Measurements from ENCODE around the gene ACSM3.

ACSM3 gene

DNA sequence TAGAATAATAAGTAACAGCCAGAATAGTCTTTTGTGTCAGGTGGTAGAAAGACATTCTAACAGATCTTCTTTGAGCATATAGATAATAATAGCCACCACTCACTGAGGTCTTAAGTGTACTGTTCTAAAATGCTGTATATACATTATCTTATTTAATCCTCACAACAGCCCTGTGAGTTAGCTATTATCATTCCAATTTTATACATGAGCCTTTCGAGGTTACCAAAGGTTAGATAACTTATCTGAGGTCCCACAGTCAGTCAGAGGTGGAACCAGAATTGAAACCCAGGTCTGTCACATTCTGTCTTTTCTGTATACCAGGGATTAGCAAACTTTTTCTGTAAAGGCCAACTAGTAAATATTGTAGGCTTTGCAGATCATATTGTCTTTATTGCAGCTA is 65.7 kb downstream of the ACSM3 start:
- no peaks in the 10 kb centered on the region for H3K4me1 ChIP-seq (ENCODE audit: control insufficient read depth in 1 of 2, insufficient read depth in 2 of 2, low read length in 2 of 2)
- H3K18ac ChIP-seq (ENCODE audit: low read length), result no peak overlapping the region
- H3K27ac ChIP-seq (ENCODE audit: low read depth, low read length), result no peak overlapping the region
- no peak overlapping the region for H4K8ac ChIP-seq (ENCODE audit: low read depth, low read length)
- no peak overlapping the region for H3K23ac ChIP-seq (ENCODE audit: low read length)
- no peaks in the 10 kb centered on the region for H3K36me3 ChIP-seq (ENCODE audit: control insufficient read depth in 1 of 2, insufficient read depth in 2 of 2, low read length in 2 of 2)
- no peak overlapping the region for H4K12ac ChIP-seq (ENCODE audit: low read depth, low read length)
- H2BK12ac ChIP-seq (ENCODE audit: low read length), result no peak overlapping the region
- H4K91ac ChIP-seq (ENCODE audit: low read depth, low read length), result no peak overlapping the region
- H2AFZ ChIP-seq (ENCODE audit: insufficient read depth, low read length, poor library complexity), result no peak overlapping the region
- H3K14ac ChIP-seq (ENCODE audit: low read length), result no peak overlapping the region
- no peaks in the 10 kb centered on the region for H3K9me3 ChIP-seq (ENCODE audit: insufficient read depth, low read depth, low read length)
- H2AK5ac ChIP-seq (ENCODE audit: low read length), result no peak overlapping the region
- no peaks in the 10 kb centered on the region for H3K27me3 ChIP-seq (ENCODE audit: insufficient read depth, low read length)
- H3K79me1 ChIP-seq (ENCODE audit: low read length), result no peaks in the 10 kb centered on the region
- no peak overlapping the region for H2BK120ac ChIP-seq (ENCODE audit: insufficient read depth, low read length, poor library complexity)
- WGBS (ENCODE audit: extremely low coverage, insufficient coverage, insufficient read length), result no CpG with 5 or more reads among the region's 1 CpG
- no peak overlapping the region for H3K4me3 ChIP-seq (ENCODE audit: low read depth, low read length)
- H2BK5ac ChIP-seq (ENCODE audit: low read depth, low read length, poor library complexity), result no peak overlapping the region
- no peak for DNase-seq
- no peak overlapping the region for H3K4ac ChIP-seq (ENCODE audit: low read depth, low read length)
- H3K4me2 ChIP-seq (ENCODE audit: low read length), result no peak overlapping the region
- no peak overlapping the region for H3K9ac ChIP-seq (ENCODE audit: low read length)
- no peaks in the 10 kb centered on the region for H3K79me2 ChIP-seq (ENCODE audit: control insufficient read depth, insufficient read depth, low read length, poor library complexity)

DNA sequence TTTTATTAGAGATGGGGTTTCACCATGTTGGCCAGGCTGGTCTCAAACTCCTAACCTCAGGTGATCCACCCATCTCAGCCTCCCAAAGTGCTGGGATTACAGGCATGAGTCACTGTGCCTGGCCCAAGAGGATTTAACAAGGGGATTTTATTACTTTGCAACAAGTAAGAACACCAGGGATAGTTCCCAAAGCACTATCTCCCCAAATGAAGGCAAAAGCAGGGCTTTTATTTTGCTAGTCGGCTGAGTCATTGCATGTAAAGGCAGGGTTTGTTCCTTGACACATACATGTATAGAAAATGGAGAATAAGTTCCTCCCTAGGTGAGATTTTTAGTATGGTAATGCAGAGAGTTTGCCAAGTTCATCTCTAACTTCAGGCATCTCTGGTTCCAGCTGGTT is 66.6 kb downstream of the ACSM3 start:
- Histone ChIP-seq H2AK5ac (ENCODE audit: low read length) (no peak overlapping the region), H4K12ac (ENCODE audit: low read depth, low read length) (no peak overlapping the region), H3K14ac (ENCODE audit: low read length) (no peak overlapping the region), H2BK12ac (ENCODE audit: low read length) (no peak overlapping the region), H3K4me1 (ENCODE audit: control insufficient read depth in 1 of 2, insufficient read depth in 2 of 2, low read length in 2 of 2) (no peaks in the 10 kb centered on the region), H3K23ac (ENCODE audit: low read length) (no peak overlapping the region), H3K79me2 (ENCODE audit: control insufficient read depth, insufficient read depth, low read length, poor library complexity) (no peaks in the 10 kb centered on the region), H4K91ac (ENCODE audit: low read depth, low read length) (no peak overlapping the region), H2BK5ac (ENCODE audit: low read depth, low read length, poor library complexity) (no peak overlapping the region), H3K18ac (ENCODE audit: low read length) (no peak overlapping the region), H3K9me3 (ENCODE audit: insufficient read depth, low read depth, low read length) (no peaks in the 10 kb centered on the region), H3K79me1 (ENCODE audit: low read length) (no peaks in the 10 kb centered on the region), H3K4me3 (ENCODE audit: low read depth, low read length) (no peak overlapping the region), H2AFZ (ENCODE audit: insufficient read depth, low read length, poor library complexity) (no peak overlapping the region), H3K4ac (ENCODE audit: low read depth, low read length) (no peak overlapping the region), H3K27me3 (ENCODE audit: insufficient read depth, low read length) (no peaks in the 10 kb centered on the region), H3K4me2 (ENCODE audit: low read length) (no peak overlapping the region), H3K36me3 (ENCODE audit: control insufficient read depth in 1 of 2, insufficient read depth in 2 of 2, low read length in 2 of 2) (no peaks in the 10 kb centered on the region), H4K8ac (ENCODE audit: low read depth, low read length) (no peak overlapping the region), H2BK120ac (ENCODE audit: insufficient read depth, low read length, poor library complexity) (no peak overlapping the region), H3K27ac (ENCODE audit: low read depth, low read length) (no peak overlapping the region), H3K9ac (ENCODE audit: low read length) (no peak overlapping the region)
- WGBS (ENCODE audit: extremely low coverage, insufficient coverage, insufficient read length), result no CpG with 5 or more reads among the region's 1 CpG
- no peak for DNase-seq

DNA sequence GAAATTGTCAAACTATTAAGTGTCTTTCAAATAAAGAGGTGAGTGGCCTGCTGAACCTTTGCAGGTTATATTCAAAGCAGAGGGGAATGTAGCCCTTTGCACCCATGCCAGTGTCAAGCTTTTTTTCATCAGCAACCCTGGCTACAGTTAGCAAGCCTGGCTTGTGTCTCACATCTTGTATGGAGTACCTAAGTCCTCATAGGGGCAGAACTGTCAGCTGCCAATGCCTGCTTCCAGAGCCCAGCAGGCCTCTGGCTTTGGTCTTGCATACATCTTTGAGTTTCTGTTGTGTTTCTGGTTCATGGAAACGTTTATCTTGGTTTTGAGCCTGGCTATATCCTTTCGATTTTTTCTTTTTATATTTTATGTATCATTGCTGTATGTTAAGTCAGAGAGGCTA is 69.3 kb downstream of the ACSM3 start:
- H3K23ac ChIP-seq (ENCODE audit: low read length), result no peak overlapping the region
- H2BK120ac ChIP-seq (ENCODE audit: insufficient read depth, low read length, poor library complexity), result no peak overlapping the region
- H3K4me2 ChIP-seq (ENCODE audit: low read length), result no peak overlapping the region
- WGBS (ENCODE audit: extremely low coverage, insufficient coverage, insufficient read length), result no CpG with 5 or more reads among the region's 2 CpGs
- H4K12ac ChIP-seq (ENCODE audit: low read depth, low read length), result no peak overlapping the region
- no peak for DNase-seq
- H3K36me3 ChIP-seq (ENCODE audit: control insufficient read depth in 1 of 2, insufficient read depth in 2 of 2, low read length in 2 of 2), result peaks cover 2 to 3% of the 10 kb centered on the region in 2 experiments
- H2BK5ac ChIP-seq (ENCODE audit: low read depth, low read length, poor library complexity), result no peak overlapping the region
- no peaks in the 10 kb centered on the region for H3K27me3 ChIP-seq (ENCODE audit: insufficient read depth, low read length)
- no peaks in the 10 kb centered on the region for H3K79me2 ChIP-seq (ENCODE audit: control insufficient read depth, insufficient read depth, low read length, poor library complexity)
- no peak overlapping the region for H3K14ac ChIP-seq (ENCODE audit: low read length)
- H3K9me3 ChIP-seq (ENCODE audit: insufficient read depth, low read depth, low read length), result no peaks in the 10 kb centered on the region
- no peak overlapping the region for H3K4me3 ChIP-seq (ENCODE audit: low read depth, low read length)
- no peak overlapping the region for H2AFZ ChIP-seq (ENCODE audit: insufficient read depth, low read length, poor library complexity)
- H2AK5ac ChIP-seq (ENCODE audit: low read length), result no peak overlapping the region
- no peaks in the 10 kb centered on the region for H3K4me1 ChIP-seq (ENCODE audit: control insufficient read depth in 1 of 2, insufficient read depth in 2 of 2, low read length in 2 of 2)
- H3K9ac ChIP-seq (ENCODE audit: low read length), result no peak overlapping the region
- no peak overlapping the region for H3K4ac ChIP-seq (ENCODE audit: low read depth, low read length)
- H3K18ac ChIP-seq (ENCODE audit: low read length), result no peak overlapping the region
- H3K27ac ChIP-seq (ENCODE audit: low read depth, low read length), result no peak overlapping the region
- H4K8ac ChIP-seq (ENCODE audit: low read depth, low read length), result no peak overlapping the region
- no peak overlapping the region for H4K91ac ChIP-seq (ENCODE audit: low read depth, low read length)
- no peaks in the 10 kb centered on the region for H3K79me1 ChIP-seq (ENCODE audit: low read length)
- H2BK12ac ChIP-seq (ENCODE audit: low read length), result no peak overlapping the region

DNA sequence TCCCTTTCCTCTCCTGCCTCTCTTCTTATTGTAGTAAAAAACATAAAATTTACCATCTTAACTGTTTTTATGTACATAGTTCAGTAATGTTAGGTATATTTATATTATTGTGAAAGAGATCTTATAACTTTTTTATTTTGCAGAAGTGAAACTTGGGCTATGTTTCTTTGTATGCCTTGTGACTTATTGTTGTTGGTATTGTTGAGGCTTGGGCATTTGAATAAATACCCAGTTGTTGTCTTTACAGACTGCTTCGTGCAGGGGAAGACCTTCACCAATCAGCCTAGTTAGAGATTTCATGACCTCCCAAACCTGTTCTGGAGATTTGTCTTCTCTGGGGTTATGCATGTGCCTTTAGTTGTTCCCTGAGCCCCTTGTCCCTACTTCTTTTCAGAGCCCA is 74.4 kb downstream of the ACSM3 start:
- H3K14ac ChIP-seq (ENCODE audit: low read length), result no peak overlapping the region
- no peak overlapping the region for H3K4ac ChIP-seq (ENCODE audit: low read depth, low read length)
- no peak overlapping the region for H3K4me2 ChIP-seq (ENCODE audit: low read length)
- H3K27me3 ChIP-seq (ENCODE audit: insufficient read depth, low read length), result no peaks in the 10 kb centered on the region
- no peak overlapping the region for H4K12ac ChIP-seq (ENCODE audit: low read depth, low read length)
- no peaks in the 10 kb centered on the region for H3K9me3 ChIP-seq (ENCODE audit: insufficient read depth, low read depth, low read length)
- no peak overlapping the region for H2AK5ac ChIP-seq (ENCODE audit: low read length)
- no peak overlapping the region for H3K4me3 ChIP-seq (ENCODE audit: low read depth, low read length)
- H2BK5ac ChIP-seq (ENCODE audit: low read depth, low read length, poor library complexity), result no peak overlapping the region
- no peaks in the 10 kb centered on the region for H3K4me1 ChIP-seq (ENCODE audit: control insufficient read depth in 1 of 2, insufficient read depth in 2 of 2, low read length in 2 of 2)
- H3K79me2 ChIP-seq (ENCODE audit: control insufficient read depth, insufficient read depth, low read length, poor library complexity), result no peaks in the 10 kb centered on the region
- no peak overlapping the region for H3K18ac ChIP-seq (ENCODE audit: low read length)
- H3K27ac ChIP-seq (ENCODE audit: low read depth, low read length), result no peak overlapping the region
- no peak overlapping the region for H4K8ac ChIP-seq (ENCODE audit: low read depth, low read length)
- no peak overlapping the region for H2BK12ac ChIP-seq (ENCODE audit: low read length)
- no peak overlapping the region for H4K91ac ChIP-seq (ENCODE audit: low read depth, low read length)
- DNase-seq, result no peak
- WGBS (ENCODE audit: extremely low coverage, insufficient coverage, insufficient read length), result no CpG with 5 or more reads among the region's 1 CpG
- H3K79me1 ChIP-seq (ENCODE audit: low read length), result no peaks in the 10 kb centered on the region
- H2AFZ ChIP-seq (ENCODE audit: insufficient read depth, low read length, poor library complexity), result no peak overlapping the region
- peaks cover 2 to 3% of the 10 kb centered on the region in 2 experiments for H3K36me3 ChIP-seq (ENCODE audit: control insufficient read depth in 1 of 2, insufficient read depth in 2 of 2, low read length in 2 of 2)
- H2BK120ac ChIP-seq (ENCODE audit: insufficient read depth, low read length, poor library complexity), result no peak overlapping the region
- H3K23ac ChIP-seq (ENCODE audit: low read length), result no peak overlapping the region
- H3K9ac ChIP-seq (ENCODE audit: low read length), result no peak overlapping the region
